CD4-positive, CD25-positive, alpha-beta regulatory T cell (primary cell): ENCODE data around the gene MESP1. TPM values are rescaled to one million over a fixed set of nuclear protein-coding genes. Genes with fewer than 3 reads are reported as not detected.

ENCODE experiments used
- ATAC-seq, 2 donors: fragments of 150-1000 bp; cut with Tn5 transposase; one replicate each; pipeline ENCODE4 v1.10.0; 2021; ENCODE audit warnings: low read depth in 2 of 2, moderate number of reproducible peaks in 2 of 2, moderate library complexity in 1 of 2
- DNase-seq, 3 donors: peaks; one replicate each; pipeline versions ENCODE4 v3.0.0 to v3.0.0-alpha.2; 2012 to 2022; ENCODE audit warnings: mixed read lengths in 1 of 3
- H3K27ac ChIP-seq: one replicate; pipeline ENCODE4 v1.7.0; 2013; ENCODE audit warnings: mild to moderate bottlenecking, low read length; ENCODE audit not compliant: insufficient read depth, poor library complexity, severe bottlenecking
- H3K27me3 ChIP-seq: one replicate; pipeline ENCODE4 v1.7.0; 2013; ENCODE audit warnings: low read length; ENCODE audit not compliant: control insufficient read depth, insufficient read depth
- H3K36me3 ChIP-seq: one replicate; pipeline ENCODE4 v1.7.0; 2013; ENCODE audit warnings: mild to moderate bottlenecking, low read length, moderate library complexity; ENCODE audit not compliant: control insufficient read depth, insufficient read depth
- H3K4me1 ChIP-seq: 2 replicates; pipeline ENCODE4 v1.7.0; 2013; ENCODE audit warnings: mild to moderate bottlenecking, low read length; ENCODE audit not compliant: insufficient read depth, control insufficient read depth, poor library complexity, severe bottlenecking
- H3K4me3 ChIP-seq: one replicate; pipeline ENCODE4 v1.7.0; 2013; ENCODE audit warnings: low read depth, mild to moderate bottlenecking, low read length, moderate library complexity
- H3K9me3 ChIP-seq, 2 experiments: 1 replicate in 1 of 2; 2 replicates in 1 of 2; pipeline ENCODE4 v1.7.0; 2013; ENCODE audit warnings: low read length in 2 of 2, mild to moderate bottlenecking in 1 of 2, moderate library complexity in 1 of 2; ENCODE audit not compliant: control insufficient read depth in 2 of 2
- H3K27ac Mint-ChIP-seq, 3 donors: one replicate each; pipeline ENCODE4 v1.8.0; 2020 to 2022; ENCODE audit warnings: mild to moderate bottlenecking in 3 of 3, mixed read lengths in 3 of 3, moderate library complexity in 2 of 3
- H3K27me3 Mint-ChIP-seq: one replicate; pipeline ENCODE4 v1.8.0; 2022; ENCODE audit warnings: mild to moderate bottlenecking, mixed read lengths
- H3K36me3 Mint-ChIP-seq: one replicate; pipeline ENCODE4 v1.8.0; 2020; ENCODE audit warnings: mixed read lengths
- H3K4me1 Mint-ChIP-seq, 4 donors: one replicate each; pipeline ENCODE4 v1.8.0; 2020 to 2022; ENCODE audit warnings: mixed read lengths in 4 of 4, mild to moderate bottlenecking in 1 of 4
- H3K4me3 Mint-ChIP-seq, 4 donors: one replicate each; pipeline ENCODE4 v1.8.0; 2020 to 2022; ENCODE audit warnings: mild to moderate bottlenecking in 4 of 4, mixed read lengths in 4 of 4, moderate library complexity in 3 of 4
- H3K9me3 Mint-ChIP-seq, 7 donors: one replicate each; pipeline ENCODE4 v1.8.0; 2020 to 2022; ENCODE audit warnings: mixed read lengths in 7 of 7, mild to moderate bottlenecking in 3 of 7, moderate library complexity in 2 of 7
- polyA plus RNA-seq, 4 donors: library from polyadenylated mRNA; unstranded; fragments of 300-500 nt; fragmentation: Illumina TruSeq; gene quantifications; one replicate each; pipeline ENCODE4 v1.2.3, GENCODE V29; 2021
- total RNA-seq: library from RNA; stranded (reverse); gene quantifications from one replicate; pipeline ENCODE4 v1.2.3, GENCODE V29; 2022

Gene MESP1, protein sequence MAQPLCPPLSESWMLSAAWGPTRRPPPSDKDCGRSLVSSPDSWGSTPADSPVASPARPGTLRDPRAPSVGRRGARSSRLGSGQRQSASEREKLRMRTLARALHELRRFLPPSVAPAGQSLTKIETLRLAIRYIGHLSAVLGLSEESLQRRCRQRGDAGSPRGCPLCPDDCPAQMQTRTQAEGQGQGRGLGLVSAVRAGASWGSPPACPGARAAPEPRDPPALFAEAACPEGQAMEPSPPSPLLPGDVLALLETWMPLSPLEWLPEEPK
- total RNA-seq (0.37 TPM), polyA plus RNA-seq (1 to 10 TPM in 1 of 4 donors, under 1 TPM in 3; 0.20 to 1.9 (median 0.34) TPM)

DNA sequence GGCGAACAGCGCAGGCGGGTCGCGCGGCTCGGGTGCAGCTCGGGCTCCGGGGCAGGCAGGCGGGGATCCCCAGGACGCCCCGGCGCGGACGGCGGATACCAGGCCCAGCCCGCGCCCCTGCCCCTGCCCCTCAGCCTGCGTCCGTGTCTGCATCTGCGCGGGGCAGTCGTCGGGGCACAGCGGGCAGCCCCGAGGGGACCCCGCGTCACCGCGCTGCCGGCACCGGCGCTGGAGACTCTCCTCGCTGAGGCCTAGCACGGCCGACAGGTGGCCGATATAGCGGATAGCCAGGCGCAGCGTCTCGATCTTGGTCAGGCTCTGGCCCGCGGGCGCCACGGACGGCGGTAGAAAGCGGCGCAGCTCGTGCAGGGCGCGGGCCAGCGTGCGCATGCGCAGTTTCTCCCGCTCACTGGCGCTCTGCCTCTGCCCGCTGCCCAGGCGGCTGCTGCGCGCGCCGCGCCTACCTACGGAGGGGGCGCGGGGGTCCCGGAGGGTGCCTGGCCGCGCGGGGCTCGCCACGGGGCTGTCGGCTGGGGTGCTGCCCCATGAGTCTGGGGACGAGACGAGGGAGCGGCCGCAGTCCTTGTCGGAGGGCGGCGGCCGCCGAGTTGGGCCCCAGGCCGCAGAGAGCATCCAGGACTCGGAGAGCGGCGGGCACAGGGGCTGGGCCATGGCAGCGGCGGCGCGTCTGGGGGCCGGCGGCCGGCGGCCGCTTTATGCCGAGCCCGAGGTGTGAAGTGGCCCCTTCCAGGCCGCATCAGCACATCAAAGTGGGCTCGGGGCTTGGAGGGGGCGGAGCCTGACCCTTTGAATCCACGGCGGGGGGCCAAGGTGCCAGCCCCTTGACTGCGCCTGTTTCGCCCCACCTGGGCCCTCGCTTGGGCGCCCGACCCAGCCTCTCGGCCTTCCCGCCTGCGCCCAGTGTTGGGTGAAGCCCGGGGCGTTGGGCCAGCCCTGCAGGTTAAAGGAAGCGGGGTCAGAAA is at the start of gene MESP1:
Gene MESP1, minus strand, starts transcription at position 690 of the 983 bp plus-strand sequence. Its CDS starts 18 bp downstream, at position 672.
- peak within 1 kb of the TSS; percentile 73 to 91 (median 84) for H3K4me3 Mint-ChIP-seq
- H3K4me1 Mint-ChIP-seq = peaks cover 0 to 12% (median 3%) of the 10 kb centered on the region in 4 donors
- H3K9me3 Mint-ChIP-seq = peaks cover 0 to 1% (median 0%) of the 10 kb centered on the region in 7 donors
- peak; percentile 90 for ATAC-seq
- DNase-seq = peak; percentile 81 to 86 (median 85)
- Histone ChIP-seq H3K4me3 (no peak within 1 kb of the TSS), H3K27me3 (peaks cover 2% of the 10 kb centered on the region), H3K9me3 (no peaks in the 10 kb centered on the region), H3K4me1 (peaks cover 12% of the 10 kb centered on the region), H3K27ac (no peak within 1 kb of the TSS), H3K36me3 (no peaks in the 10 kb centered on the region)
- H3K27me3 Mint-ChIP-seq = peaks cover 42% of the 10 kb centered on the region
- H3K27ac Mint-ChIP-seq = no peak within 1 kb of the TSS
- H3K36me3 Mint-ChIP-seq = no peaks in the 10 kb centered on the region

DNA sequence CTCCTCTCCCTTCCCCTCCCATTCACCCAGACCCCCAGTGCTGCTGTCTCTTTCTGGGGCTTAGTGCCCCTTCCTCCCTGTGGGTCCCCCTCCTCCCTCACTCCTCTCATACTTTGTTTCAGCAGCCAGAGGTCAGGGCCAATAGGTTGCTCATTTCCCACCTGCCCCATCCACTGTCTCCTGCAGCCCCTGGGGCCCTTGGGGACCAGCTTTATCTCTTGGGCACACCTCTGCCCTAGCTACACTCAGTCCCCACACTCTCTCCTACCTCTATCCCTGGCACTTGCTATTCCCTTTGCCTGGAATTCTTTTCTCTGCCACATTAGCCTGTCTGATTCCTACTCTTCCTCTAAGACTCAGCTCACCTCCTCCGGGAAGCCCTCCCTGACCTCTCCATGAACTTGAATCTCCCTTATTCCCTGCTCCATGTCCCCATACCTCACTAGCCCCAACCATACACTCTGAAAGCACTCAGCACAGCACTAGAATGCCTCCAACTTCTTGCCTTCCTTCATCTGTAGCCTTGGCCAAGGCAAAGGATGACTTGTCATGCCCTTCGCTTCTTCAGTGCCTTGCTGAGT is 49.0 kb upstream of the MESP1 start:
- H3K4me3 Mint-ChIP-seq = no peak overlapping the region
- Histone ChIP-seq H3K27ac (no peak overlapping the region), H3K36me3 (no peaks in the 10 kb centered on the region), H3K27me3 (no peaks in the 10 kb centered on the region), H3K9me3 (no peaks in the 10 kb centered on the region), H3K4me1 (no peaks in the 10 kb centered on the region), H3K4me3 (no peak overlapping the region)
- DNase-seq (no peak), ATAC-seq (no peak)
- H3K36me3 Mint-ChIP-seq = no peaks in the 10 kb centered on the region
- H3K27ac Mint-ChIP-seq = no peak overlapping the region
- no peaks in the 10 kb centered on the region for H3K4me1 Mint-ChIP-seq
- peaks cover 8% of the 10 kb centered on the region for H3K27me3 Mint-ChIP-seq
- peaks cover 0 to 9% (median 4%) of the 10 kb centered on the region in 7 donors for H3K9me3 Mint-ChIP-seq

DNA sequence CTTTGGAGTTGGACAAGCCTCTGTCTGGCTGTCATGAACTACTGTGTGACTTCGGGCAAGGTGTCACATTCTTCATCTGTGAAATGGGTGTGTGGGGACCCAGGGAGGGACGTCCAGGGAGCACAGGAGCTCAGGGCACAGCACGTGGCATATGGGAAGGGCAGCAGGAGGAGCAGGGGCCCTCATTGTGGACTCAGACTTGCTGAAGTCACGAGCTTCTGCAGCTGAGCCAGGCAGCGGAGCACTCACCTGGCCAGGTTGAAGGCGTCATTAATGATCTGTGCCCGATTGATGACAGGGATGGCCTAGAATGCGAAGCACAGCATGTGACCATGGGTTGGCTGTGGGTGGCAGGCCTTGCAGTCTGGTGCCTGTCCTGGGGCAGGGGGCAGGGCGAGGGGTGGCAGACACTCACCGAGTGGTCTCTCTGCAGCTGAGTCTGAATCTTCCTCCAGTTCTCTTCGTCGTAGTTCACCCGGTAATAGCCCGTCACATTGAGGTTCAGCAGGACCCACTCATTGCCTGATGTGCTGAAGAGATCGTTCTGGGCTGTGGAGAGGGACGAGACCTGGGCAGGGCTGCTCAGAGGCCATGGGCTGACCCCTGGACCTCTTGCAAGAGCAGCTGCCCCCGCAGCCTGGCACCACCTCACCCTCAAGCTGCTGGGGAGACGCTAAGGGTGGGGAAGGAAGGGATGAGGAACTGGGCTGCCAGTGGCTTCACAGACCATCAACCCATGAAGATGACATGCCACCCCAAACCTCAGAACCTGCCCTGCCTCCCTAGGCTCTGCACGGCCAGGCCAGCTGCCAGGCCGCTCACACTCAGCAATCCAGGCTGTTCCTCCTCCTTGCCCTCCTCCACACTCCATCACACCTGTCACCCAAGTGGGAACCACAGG is 48.2 kb upstream of the MESP1 start:
- H3K27ac Mint-ChIP-seq = no peak overlapping the region
- no peaks in the 10 kb centered on the region for H3K36me3 ChIP-seq
- peaks cover 12% of the 10 kb centered on the region for H3K27me3 Mint-ChIP-seq
- H3K4me1 ChIP-seq = no peaks in the 10 kb centered on the region
- H3K36me3 Mint-ChIP-seq = no peaks in the 10 kb centered on the region
- no peaks in the 10 kb centered on the region for H3K4me1 Mint-ChIP-seq
- no peak overlapping the region for H3K27ac ChIP-seq
- no peaks in the 10 kb centered on the region for H3K9me3 ChIP-seq
- ATAC-seq (no peak), DNase-seq (no peak)
- H3K27me3 ChIP-seq = no peaks in the 10 kb centered on the region
- no peak overlapping the region for H3K4me3 ChIP-seq
- H3K4me3 Mint-ChIP-seq = no peak overlapping the region
- H3K9me3 Mint-ChIP-seq = peaks cover 0 to 9% (median 4%) of the 10 kb centered on the region in 7 donors

DNA sequence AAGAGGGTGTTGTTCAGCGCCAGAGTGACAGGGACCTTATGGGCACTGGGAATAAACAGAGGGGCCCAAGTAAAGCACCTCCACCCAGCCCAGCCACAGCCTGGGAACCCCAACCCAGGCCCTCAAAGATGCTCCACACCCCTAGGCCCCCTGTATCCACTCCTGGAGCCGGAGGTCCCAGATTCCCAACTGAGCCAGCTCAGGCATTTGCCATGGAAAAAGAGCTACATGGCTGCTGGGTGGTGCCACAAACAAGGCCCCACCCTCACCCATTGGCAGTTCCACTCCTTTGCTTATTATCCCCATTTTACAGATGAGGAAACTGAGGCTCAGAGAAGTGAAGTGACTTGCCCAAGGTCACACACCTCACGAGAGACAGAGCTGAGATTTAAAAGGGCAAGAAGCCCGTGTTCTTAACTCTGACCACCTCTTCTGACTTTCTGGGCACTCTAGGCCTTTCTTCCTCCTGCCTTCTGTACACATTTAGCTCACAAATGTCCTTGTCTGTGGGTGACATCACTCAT is 46.7 kb upstream of the MESP1 start:
- no peak overlapping the region for H3K4me3 ChIP-seq
- no peaks in the 10 kb centered on the region for H3K36me3 Mint-ChIP-seq
- no peak for DNase-seq

DNA sequence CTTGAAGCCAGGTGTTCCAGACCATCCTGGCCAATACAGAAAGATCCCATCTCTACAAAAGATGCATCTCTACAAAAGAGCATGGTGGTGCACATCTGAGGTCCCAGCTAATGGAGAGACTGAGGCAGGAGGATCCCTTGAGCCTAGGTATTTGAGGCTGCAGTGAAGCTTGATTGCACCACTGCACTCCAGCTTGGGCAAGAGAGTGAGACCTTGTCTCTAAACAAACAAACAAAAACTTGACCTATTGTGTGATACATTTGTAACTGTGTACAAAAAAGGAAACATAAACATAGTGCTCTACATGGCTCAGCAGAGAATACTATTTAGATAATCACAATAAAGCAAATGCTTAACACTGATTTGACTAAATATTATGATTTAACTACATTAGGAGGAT is 44.9 kb upstream of the MESP1 start:
- DNase-seq = no peak
- Histone ChIP-seq H3K4me1 (no peaks in the 10 kb centered on the region), H3K27ac (no peak overlapping the region), H3K27me3 (no peaks in the 10 kb centered on the region), H3K9me3 (no peaks in the 10 kb centered on the region), H3K36me3 (no peaks in the 10 kb centered on the region), H3K4me3 (no peak overlapping the region)
- Mint-ChIP-seq H3K27ac (no peak overlapping the region), H3K9me3 (peaks cover 0 to 9% (median 4%) of the 10 kb centered on the region in 7 donors), H3K4me1 (no peaks in the 10 kb centered on the region), H3K4me3 (no peak overlapping the region), H3K27me3 (peaks cover 17% of the 10 kb centered on the region), H3K36me3 (no peaks in the 10 kb centered on the region)
- ATAC-seq = no peak

More for the DNA sequence above, 46.7 kb upstream of the MESP1 start:
- H3K9me3 ChIP-seq = no peaks in the 10 kb centered on the region
- no peaks in the 10 kb centered on the region for H3K36me3 ChIP-seq
- no peaks in the 10 kb centered on the region for H3K27me3 ChIP-seq
- Mint-ChIP-seq H3K27ac (peak overlapping the region in 1 of 3 donors; percentile 52), H3K27me3 (peaks cover 16% of the 10 kb centered on the region), H3K9me3 (peaks cover 0 to 9% (median 4%) of the 10 kb centered on the region in 7 donors), H3K4me1 (no peaks in the 10 kb centered on the region), H3K4me3 (no peak overlapping the region)
- ATAC-seq = no peak
- no peak overlapping the region for H3K27ac ChIP-seq
- H3K4me1 ChIP-seq = no peaks in the 10 kb centered on the region

DNA sequence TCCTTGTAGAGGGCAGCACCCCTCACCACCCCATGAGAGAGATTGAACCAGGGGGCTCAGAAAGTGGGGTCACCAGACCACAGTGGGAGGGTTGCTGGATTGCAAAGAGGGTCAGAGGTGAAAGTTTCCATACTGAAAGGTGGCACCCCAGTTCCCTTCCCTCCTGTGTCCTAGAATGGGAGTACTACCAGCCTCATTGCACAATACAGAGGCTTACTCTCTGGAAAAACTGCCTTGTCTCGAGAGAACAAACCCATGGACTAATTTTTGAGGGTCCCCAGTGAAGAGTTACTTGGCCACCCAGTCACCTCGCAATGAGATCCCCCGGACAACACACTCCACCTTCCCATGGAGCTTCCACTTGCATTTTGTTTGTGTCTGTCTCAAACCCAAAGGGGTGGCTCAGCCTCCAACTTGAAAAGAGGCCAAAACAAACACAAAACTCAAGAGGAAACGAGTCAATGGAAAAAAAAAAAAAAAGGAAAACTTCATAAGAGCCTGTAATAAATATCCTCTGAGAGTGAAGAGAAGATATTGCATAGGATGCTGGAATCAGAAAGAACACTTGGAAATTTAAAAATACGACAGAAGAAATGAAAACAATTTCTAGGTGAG is 43.7 kb upstream of the MESP1 start:
- no peak for ATAC-seq

More for the DNA sequence above, 43.7 kb upstream of the MESP1 start:
- Histone ChIP-seq H3K27ac (no peak overlapping the region), H3K36me3 (no peaks in the 10 kb centered on the region), H3K4me3 (no peak overlapping the region), H3K27me3 (no peaks in the 10 kb centered on the region), H3K9me3 (no peaks in the 10 kb centered on the region), H3K4me1 (no peaks in the 10 kb centered on the region)
- H3K36me3 Mint-ChIP-seq = no peaks in the 10 kb centered on the region
- peaks cover 0 to 6% (median 1%) of the 10 kb centered on the region in 7 donors for H3K9me3 Mint-ChIP-seq
- H3K27me3 Mint-ChIP-seq = peaks cover 18% of the 10 kb centered on the region
- no peaks in the 10 kb centered on the region for H3K4me1 Mint-ChIP-seq
- DNase-seq = no peak
- H3K27ac Mint-ChIP-seq = no peak overlapping the region
- H3K4me3 Mint-ChIP-seq = no peak overlapping the region
